GM23338 (cell line): ENCODE results near the gene FNDC3B. TPM values are rescaled to one million over a fixed set of nuclear protein-coding genes. Genes with fewer than 3 reads are reported as not detected.

ENCODE experiments used
- ATAC-seq: fragments of 200-7000 bp; cut with Tn5 transposase; 3 replicates; pipeline ENCODE4 v1.9.1; 2020
- DNase-seq: peaks from one replicate; pipeline ENCODE4 v3.0.0-alpha.2; 2015; ENCODE audit warnings: low spot score
- H2AFZ ChIP-seq: fragments of 200-600 bp; sonication (generic); 2 replicates; pipeline ENCODE4 v1.8.0; 2016; ENCODE audit warnings: antibody characterized with exemption, mild to moderate bottlenecking, moderate library complexity
- H3F3A ChIP-seq: fragments of 200-600 bp; sonication (generic); replicated peaks from 2 replicates; pipeline ENCODE4 v1.8.0; 2017; ENCODE audit warnings: antibody characterized with exemption, mixed run types, low read depth
- H3K27ac ChIP-seq: fragments of 200-600 bp; sonication (generic); 2 replicates; pipeline ENCODE4 v1.6.1; 2016; ENCODE audit warnings: low read depth
- H3K27me3 ChIP-seq: fragments of 200-600 bp; sonication (generic); 2 replicates; pipeline ENCODE4 v1.8.0; 2016; ENCODE audit warnings: mild to moderate bottlenecking, mixed run types, moderate library complexity; ENCODE audit not compliant: insufficient read depth
- H3K36me3 ChIP-seq: fragments of 200-600 bp; sonication (generic); 2 replicates; pipeline ENCODE4 v1.8.0; 2016; ENCODE audit warnings: mild to moderate bottlenecking; ENCODE audit not compliant: insufficient read depth
- H3K4me1 ChIP-seq: fragments of 200-600 bp; sonication (generic); 2 replicates; pipeline ENCODE4 v1.8.0; 2016; ENCODE audit warnings: mild to moderate bottlenecking, moderate library complexity; ENCODE audit not compliant: insufficient read depth
- H3K4me2 ChIP-seq: fragments of 200-600 bp; sonication (generic); 2 replicates; pipeline ENCODE4 v1.7.1; 2017; ENCODE audit warnings: mixed run types
- H3K4me3 ChIP-seq: fragments of 200-600 bp; sonication (generic); 2 replicates; pipeline ENCODE4 v1.6.1; 2016; ENCODE audit warnings: mixed run types
- H3K79me2 ChIP-seq: fragments of 200-600 bp; sonication (generic); replicated peaks from 2 replicates; pipeline ENCODE4 v1.8.0; 2017; ENCODE audit warnings: mild to moderate bottlenecking; ENCODE audit not compliant: insufficient read depth
- H3K9me2 ChIP-seq: fragments of 200-600 bp; sonication (generic); 2 replicates; pipeline ENCODE4 v1.8.0; 2017; ENCODE audit not compliant: insufficient read depth
- H4K20me1 ChIP-seq: fragments of 200-600 bp; sonication (generic); replicated peaks from 2 replicates; pipeline ENCODE4 v1.8.0; 2017; ENCODE audit warnings: mild to moderate bottlenecking; ENCODE audit not compliant: insufficient read depth
- H3K27ac Mint-ChIP-seq: 2 replicates; pipeline ENCODE4 v1.8.0; 2020; ENCODE audit warnings: inconsistent platforms, mild to moderate bottlenecking, moderate library complexity, mixed read lengths
- H3K27me3 Mint-ChIP-seq: 3 replicates; pipeline ENCODE4 v1.8.0; 2022; ENCODE audit warnings: low read depth, mild to moderate bottlenecking, moderate library complexity, mixed read lengths, inconsistent platforms; ENCODE audit not compliant: insufficient read depth, poor library complexity
- H3K36me3 Mint-ChIP-seq: 3 replicates; pipeline ENCODE4 v1.8.0; 2021; ENCODE audit warnings: low read depth, mild to moderate bottlenecking, inconsistent platforms, moderate library complexity, mixed read lengths
- H3K4me1 Mint-ChIP-seq: 3 replicates; pipeline ENCODE4 v1.8.0; 2020; ENCODE audit warnings: mild to moderate bottlenecking, inconsistent platforms, mixed read lengths
- H3K4me3 Mint-ChIP-seq: 3 replicates; pipeline ENCODE4 v1.8.0; 2021; ENCODE audit warnings: moderate library complexity, mild to moderate bottlenecking, inconsistent platforms, mixed read lengths
- H3K9me3 Mint-ChIP-seq: 3 replicates; pipeline ENCODE4 v1.8.0; 2020; ENCODE audit warnings: moderate library complexity, mild to moderate bottlenecking, inconsistent platforms, mixed read lengths
- EZH2 ChIP-seq: fragments of 200-600 bp; sonication (generic); IDR thresholded peaks from one replicate; pipeline ENCODE4 v1.8.0; 2017; ENCODE audit warnings: antibody characterized with exemption, mild to moderate bottlenecking, low read depth; ENCODE audit not compliant: unreplicated experiment
- POLR2AphosphoS5 ChIP-seq: IDR thresholded peaks from 2 replicates; pipeline ENCODE4 v1.6.1; 2016; ENCODE audit warnings: antibody characterized with exemption, low read depth
- STAT1 ChIP-seq: IDR thresholded peaks from one replicate; pipeline ENCODE4 v1.6.1; 2016; ENCODE audit warnings: antibody characterized with exemption; ENCODE audit not compliant: unreplicated experiment
- ZNF114 ChIP-seq: fragments of 250-450 bp; sonication (Bioruptor Pico); IDR thresholded peaks from 2 replicates; pipeline ENCODE4 v1.5.0; 2020; ENCODE audit warnings: mild to moderate bottlenecking, moderate library complexity
- ZNF331 ChIP-seq: fragments of 250-450 bp; sonication (Bioruptor Pico); IDR thresholded peaks from 2 replicates; pipeline ENCODE4 v1.5.0; 2020; ENCODE audit warnings: low read depth, mild to moderate bottlenecking, moderate library complexity
- polyA plus RNA-seq: library from polyadenylated mRNA; unstranded; fragments of >200 nt; fragmentation: Nextera tagmentation; extraction: Ambion mirVana; gene quantifications from 2 replicates; pipeline ENCODE4 v1.2.1, GENCODE V29; 2016
- total RNA-seq: library from RNA; depleted of rRNA; stranded (reverse); fragments of >200 nt; shearing (Covaris generic); gene quantifications from 2 replicates; pipeline ENCODE4 v1.2.3, GENCODE V29; 2014
- TF ChIP-seq, protein P1 (sequence below): IDR thresholded peaks from one replicate; pipeline ENCODE4 v1.6.1; 2018; ENCODE audit warnings: antibody characterized with exemption; ENCODE audit not compliant: unreplicated experiment
- TF ChIP-seq, protein P2 (sequence below), 2 experiments: fragments of 200-600 bp in 1 of 2; sonication (generic) in 1 of 2; conservative IDR thresholded peaks; 2 replicates each; pipeline versions ENCODE4 v1.5.1 to v1.6.1; 2016 to 2017; ENCODE audit warnings: antibody characterized with exemption in 2 of 2, low read depth in 2 of 2, mild to moderate bottlenecking in 2 of 2, moderate library complexity in 1 of 2
- TF ChIP-seq, protein P3 (sequence below): fragments of 250-450 bp; sonication (Bioruptor Pico); IDR thresholded peaks from 2 replicates; pipeline ENCODE4 v1.5.0; 2020; ENCODE audit warnings: mild to moderate bottlenecking, moderate library complexity
- TF ChIP-seq, protein P4 (sequence below): IDR thresholded peaks from 2 replicates; pipeline ENCODE4 v1.6.1; 2016; ENCODE audit warnings: antibody characterized with exemption

FNDC3B gene
- total and polyA plus RNA-seq, 2 experiments from 2014 or later, result 19.1 to 55.4 TPM

DNA sequence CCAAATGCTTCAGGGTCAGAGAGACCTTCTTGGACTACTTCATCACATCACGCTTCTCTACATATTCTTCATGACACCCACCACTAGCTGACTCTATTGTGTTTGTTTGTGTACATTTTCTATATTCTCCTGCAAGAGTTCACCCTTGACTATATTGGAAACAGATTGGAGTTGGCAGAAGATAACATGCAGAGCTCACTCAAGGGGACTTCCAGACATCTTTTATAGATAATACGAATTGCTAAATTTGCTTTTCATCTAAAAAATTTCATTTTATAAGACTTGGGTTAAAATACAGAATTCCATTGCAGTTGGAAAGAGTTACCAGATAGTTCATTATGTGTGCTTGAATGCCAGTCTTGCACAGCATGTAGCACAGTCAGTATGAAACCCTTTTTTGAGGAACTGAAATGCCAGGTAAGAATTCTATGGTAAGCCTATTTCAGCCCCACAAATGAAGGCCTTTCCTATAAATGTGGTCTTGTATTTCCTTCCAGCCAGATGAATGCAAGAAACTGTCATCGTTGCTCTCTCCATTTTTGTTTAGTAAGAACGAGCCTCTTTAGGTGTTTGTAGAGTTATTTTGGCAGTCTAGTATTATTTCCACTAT lies 231.3 kb downstream of the FNDC3B start (continued):
- TF ChIP-seq, protein P1, sequence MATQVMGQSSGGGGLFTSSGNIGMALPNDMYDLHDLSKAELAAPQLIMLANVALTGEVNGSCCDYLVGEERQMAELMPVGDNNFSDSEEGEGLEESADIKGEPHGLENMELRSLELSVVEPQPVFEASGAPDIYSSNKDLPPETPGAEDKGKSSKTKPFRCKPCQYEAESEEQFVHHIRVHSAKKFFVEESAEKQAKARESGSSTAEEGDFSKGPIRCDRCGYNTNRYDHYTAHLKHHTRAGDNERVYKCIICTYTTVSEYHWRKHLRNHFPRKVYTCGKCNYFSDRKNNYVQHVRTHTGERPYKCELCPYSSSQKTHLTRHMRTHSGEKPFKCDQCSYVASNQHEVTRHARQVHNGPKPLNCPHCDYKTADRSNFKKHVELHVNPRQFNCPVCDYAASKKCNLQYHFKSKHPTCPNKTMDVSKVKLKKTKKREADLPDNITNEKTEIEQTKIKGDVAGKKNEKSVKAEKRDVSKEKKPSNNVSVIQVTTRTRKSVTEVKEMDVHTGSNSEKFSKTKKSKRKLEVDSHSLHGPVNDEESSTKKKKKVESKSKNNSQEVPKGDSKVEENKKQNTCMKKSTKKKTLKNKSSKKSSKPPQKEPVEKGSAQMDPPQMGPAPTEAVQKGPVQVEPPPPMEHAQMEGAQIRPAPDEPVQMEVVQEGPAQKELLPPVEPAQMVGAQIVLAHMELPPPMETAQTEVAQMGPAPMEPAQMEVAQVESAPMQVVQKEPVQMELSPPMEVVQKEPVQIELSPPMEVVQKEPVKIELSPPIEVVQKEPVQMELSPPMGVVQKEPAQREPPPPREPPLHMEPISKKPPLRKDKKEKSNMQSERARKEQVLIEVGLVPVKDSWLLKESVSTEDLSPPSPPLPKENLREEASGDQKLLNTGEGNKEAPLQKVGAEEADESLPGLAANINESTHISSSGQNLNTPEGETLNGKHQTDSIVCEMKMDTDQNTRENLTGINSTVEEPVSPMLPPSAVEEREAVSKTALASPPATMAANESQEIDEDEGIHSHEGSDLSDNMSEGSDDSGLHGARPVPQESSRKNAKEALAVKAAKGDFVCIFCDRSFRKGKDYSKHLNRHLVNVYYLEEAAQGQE, result no peak
- TF ChIP-seq POLR2AphosphoS5, result no peak
- TF ChIP-seq ZNF331 (CRISPR knock-in tag), result no peak

DNA sequence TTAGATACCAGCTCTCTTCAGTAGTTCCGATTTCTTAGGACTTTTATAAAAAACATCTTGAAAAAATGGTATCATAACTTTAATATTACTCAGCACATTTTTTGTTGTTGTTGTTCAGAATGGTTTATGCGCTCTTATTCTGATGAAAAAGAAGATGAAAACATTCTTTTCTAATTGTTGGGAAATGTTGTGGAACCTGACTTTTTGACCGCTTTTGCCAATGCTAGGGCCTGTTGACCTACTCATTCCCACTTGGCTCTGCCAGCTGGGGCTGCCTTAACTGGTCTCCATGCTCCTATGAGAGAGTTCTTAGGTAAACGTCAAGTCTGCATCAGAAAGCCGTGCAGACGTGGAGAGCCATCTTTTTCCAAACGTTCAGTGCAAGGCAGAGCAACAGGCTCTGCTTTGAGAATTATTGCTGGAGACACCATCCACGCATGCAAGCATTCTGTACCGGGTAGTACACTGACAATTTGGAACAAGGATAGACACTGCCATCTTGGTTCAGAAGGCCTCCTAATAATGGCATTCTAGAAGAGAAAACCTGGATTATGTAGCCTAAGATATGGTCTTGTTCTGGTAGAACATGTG lies 232.1 kb downstream of the FNDC3B start:
- H3K4me1 Mint-ChIP-seq, result no peaks in the 10 kb centered on the region; the same call in 2 of the 3 replicates
- ATAC-seq, result no peak
- Histone ChIP-seq H3K4me2 (no peak overlapping the region), H3K4me3 (no peak overlapping the region), H3K4me1 (no peaks in the 10 kb centered on the region), H3K36me3 (no peaks in the 10 kb centered on the region), H3F3A (no peaks in the 10 kb centered on the region), H3K9me2 (no peaks in the 10 kb centered on the region), H4K20me1 (no peaks in the 10 kb centered on the region), H3K27me3 (no peaks in the 10 kb centered on the region), H3K79me2 (no peaks in the 10 kb centered on the region; the same call in none of the 2 replicates), H3K27ac (no peak overlapping the region), H2AFZ (no peak overlapping the region)
- DNase-seq, result no peak
- 0 out of 2 replicates have a peak overlapping the region, but pooled peaks have one; percentile 27 for H3K27ac Mint-ChIP-seq
- no peak overlapping the region for H3K4me3 Mint-ChIP-seq
- no peaks in the 10 kb centered on the region for H3K9me3 Mint-ChIP-seq
- no peaks in the 10 kb centered on the region for H3K27me3 Mint-ChIP-seq
- peaks cover 10% of the 10 kb centered on the region for H3K36me3 Mint-ChIP-seq
- no peak for TF ChIP-seq STAT1
- TF ChIP-seq, protein P2, sequence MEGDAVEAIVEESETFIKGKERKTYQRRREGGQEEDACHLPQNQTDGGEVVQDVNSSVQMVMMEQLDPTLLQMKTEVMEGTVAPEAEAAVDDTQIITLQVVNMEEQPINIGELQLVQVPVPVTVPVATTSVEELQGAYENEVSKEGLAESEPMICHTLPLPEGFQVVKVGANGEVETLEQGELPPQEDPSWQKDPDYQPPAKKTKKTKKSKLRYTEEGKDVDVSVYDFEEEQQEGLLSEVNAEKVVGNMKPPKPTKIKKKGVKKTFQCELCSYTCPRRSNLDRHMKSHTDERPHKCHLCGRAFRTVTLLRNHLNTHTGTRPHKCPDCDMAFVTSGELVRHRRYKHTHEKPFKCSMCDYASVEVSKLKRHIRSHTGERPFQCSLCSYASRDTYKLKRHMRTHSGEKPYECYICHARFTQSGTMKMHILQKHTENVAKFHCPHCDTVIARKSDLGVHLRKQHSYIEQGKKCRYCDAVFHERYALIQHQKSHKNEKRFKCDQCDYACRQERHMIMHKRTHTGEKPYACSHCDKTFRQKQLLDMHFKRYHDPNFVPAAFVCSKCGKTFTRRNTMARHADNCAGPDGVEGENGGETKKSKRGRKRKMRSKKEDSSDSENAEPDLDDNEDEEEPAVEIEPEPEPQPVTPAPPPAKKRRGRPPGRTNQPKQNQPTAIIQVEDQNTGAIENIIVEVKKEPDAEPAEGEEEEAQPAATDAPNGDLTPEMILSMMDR (conservative IDR thresholded peaks at IDR 0.05; ENCODE audit: low read depth in 2 of 2), result no peak
- TF ChIP-seq ZNF331 (CRISPR knock-in tag), result no peak
- TF ChIP-seq EZH2, result no peak
- TF ChIP-seq, protein P3, sequence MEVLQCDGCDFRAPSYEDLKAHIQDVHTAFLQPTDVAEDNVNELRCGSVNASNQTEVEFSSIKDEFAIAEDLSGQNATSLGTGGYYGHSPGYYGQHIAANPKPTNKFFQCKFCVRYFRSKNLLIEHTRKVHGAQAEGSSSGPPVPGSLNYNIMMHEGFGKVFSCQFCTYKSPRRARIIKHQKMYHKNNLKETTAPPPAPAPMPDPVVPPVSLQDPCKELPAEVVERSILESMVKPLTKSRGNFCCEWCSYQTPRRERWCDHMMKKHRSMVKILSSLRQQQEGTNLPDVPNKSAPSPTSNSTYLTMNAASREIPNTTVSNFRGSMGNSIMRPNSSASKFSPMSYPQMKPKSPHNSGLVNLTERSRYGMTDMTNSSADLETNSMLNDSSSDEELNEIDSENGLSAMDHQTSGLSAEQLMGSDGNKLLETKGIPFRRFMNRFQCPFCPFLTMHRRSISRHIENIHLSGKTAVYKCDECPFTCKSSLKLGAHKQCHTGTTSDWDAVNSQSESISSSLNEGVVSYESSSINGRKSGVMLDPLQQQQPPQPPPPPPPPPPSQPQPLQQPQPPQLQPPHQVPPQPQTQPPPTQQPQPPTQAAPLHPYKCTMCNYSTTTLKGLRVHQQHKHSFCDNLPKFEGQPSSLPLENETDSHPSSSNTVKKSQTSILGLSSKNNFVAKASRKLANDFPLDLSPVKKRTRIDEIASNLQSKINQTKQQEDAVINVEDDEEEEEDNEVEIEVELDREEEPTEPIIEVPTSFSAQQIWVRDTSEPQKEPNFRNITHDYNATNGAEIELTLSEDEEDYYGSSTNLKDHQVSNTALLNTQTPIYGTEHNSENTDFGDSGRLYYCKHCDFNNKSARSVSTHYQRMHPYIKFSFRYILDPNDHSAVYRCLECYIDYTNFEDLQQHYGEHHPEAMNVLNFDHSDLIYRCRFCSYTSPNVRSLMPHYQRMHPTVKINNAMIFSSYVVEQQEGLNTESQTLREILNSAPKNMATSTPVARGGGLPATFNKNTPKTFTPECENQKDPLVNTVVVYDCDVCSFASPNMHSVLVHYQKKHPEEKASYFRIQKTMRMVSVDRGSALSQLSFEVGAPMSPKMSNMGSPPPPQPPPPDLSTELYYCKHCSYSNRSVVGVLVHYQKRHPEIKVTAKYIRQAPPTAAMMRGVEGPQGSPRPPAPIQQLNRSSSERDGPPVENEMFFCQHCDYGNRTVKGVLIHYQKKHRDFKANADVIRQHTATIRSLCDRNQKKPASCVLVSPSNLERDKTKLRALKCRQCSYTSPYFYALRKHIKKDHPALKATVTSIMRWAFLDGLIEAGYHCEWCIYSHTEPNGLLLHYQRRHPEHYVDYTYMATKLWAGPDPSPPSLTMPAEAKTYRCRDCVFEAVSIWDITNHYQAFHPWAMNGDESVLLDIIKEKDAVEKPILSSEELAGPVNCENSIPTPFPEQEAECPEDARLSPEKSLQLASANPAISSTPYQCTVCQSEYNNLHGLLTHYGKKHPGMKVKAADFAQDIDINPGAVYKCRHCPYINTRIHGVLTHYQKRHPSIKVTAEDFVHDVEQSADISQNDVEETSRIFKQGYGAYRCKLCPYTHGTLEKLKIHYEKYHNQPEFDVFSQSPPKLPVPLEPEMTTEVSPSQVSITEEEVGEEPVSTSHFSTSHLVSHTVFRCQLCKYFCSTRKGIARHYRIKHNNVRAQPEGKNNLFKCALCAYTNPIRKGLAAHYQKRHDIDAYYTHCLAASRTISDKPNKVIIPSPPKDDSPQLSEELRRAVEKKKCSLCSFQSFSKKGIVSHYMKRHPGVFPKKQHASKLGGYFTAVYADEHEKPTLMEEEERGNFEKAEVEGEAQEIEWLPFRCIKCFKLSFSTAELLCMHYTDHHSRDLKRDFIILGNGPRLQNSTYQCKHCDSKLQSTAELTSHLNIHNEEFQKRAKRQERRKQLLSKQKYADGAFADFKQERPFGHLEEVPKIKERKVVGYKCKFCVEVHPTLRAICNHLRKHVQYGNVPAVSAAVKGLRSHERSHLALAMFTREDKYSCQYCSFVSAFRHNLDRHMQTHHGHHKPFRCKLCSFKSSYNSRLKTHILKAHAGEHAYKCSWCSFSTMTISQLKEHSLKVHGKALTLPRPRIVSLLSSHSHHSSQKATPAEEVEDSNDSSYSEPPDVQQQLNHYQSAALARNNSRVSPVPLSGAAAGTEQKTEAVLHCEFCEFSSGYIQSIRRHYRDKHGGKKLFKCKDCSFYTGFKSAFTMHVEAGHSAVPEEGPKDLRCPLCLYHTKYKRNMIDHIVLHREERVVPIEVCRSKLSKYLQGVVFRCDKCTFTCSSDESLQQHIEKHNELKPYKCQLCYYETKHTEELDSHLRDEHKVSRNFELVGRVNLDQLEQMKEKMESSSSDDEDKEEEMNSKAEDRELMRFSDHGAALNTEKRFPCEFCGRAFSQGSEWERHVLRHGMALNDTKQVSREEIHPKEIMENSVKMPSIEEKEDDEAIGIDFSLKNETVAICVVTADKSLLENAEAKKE (CRISPR knock-in tag), result no peak
- no peak for TF ChIP-seq ZNF114 (CRISPR knock-in tag)
- TF ChIP-seq, protein P4, sequence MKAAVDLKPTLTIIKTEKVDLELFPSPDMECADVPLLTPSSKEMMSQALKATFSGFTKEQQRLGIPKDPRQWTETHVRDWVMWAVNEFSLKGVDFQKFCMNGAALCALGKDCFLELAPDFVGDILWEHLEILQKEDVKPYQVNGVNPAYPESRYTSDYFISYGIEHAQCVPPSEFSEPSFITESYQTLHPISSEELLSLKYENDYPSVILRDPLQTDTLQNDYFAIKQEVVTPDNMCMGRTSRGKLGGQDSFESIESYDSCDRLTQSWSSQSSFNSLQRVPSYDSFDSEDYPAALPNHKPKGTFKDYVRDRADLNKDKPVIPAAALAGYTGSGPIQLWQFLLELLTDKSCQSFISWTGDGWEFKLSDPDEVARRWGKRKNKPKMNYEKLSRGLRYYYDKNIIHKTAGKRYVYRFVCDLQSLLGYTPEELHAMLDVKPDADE, result no peak
- TF ChIP-seq POLR2AphosphoS5, result no peak
